ENCODE results near the gene HTR3C.

- TF ChIP-seq, protein P1, sequence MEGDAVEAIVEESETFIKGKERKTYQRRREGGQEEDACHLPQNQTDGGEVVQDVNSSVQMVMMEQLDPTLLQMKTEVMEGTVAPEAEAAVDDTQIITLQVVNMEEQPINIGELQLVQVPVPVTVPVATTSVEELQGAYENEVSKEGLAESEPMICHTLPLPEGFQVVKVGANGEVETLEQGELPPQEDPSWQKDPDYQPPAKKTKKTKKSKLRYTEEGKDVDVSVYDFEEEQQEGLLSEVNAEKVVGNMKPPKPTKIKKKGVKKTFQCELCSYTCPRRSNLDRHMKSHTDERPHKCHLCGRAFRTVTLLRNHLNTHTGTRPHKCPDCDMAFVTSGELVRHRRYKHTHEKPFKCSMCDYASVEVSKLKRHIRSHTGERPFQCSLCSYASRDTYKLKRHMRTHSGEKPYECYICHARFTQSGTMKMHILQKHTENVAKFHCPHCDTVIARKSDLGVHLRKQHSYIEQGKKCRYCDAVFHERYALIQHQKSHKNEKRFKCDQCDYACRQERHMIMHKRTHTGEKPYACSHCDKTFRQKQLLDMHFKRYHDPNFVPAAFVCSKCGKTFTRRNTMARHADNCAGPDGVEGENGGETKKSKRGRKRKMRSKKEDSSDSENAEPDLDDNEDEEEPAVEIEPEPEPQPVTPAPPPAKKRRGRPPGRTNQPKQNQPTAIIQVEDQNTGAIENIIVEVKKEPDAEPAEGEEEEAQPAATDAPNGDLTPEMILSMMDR (IDR thresholded peaks at IDR 0.05; ENCODE audit: low read depth, low read length), result no peak
- no peak for TF ChIP-seq EZH2phosphoT487 (IDR thresholded peaks at IDR 0.05; ENCODE audit: low read depth)
These were observed 41.5 kb upstream of the HTR3C start for GRCh38 chr3:184011230-184011876.
